ENCODE measurements around the gene VMAC.
"Not testable (repeated sequence)": the region's sequence is repeated elsewhere in the genome, so short reads cannot be mapped to it uniquely, and the experiment has no call there.

Gene VMAC

GRCh38 chr19:5904352-5905113 is at the start of gene VMAC:
VMAC (plus strand) TSS chr19:5904872; CDS start chr19:5904891, 19 bp downstream.
- peak; percentile 100 for DNase-seq

- not testable (repeated sequence) for DNase-seq
Measured at GRCh38 chr19:5855151-5855550, 49.5 kb upstream of the VMAC start.

GRCh38 chr19:5857203-5858081 is 47.2 kb upstream of the VMAC start:
- DNase-seq = no peak

GRCh38 chr19:5863030-5863665 is 41.5 kb upstream of the VMAC start:
- DNase-seq = no peak

GRCh38 chr19:5864013-5864720 is 40.5 kb upstream of the VMAC start:
- no peak for DNase-seq

- no peak for DNase-seq
Measured at GRCh38 chr19:5864725-5865486, 39.8 kb upstream of the VMAC start.

- DNase-seq = no peak
Measured at GRCh38 chr19:5865772-5866171, 38.9 kb upstream of the VMAC start.

GRCh38 chr19:5867201-5868136 is 37.2 kb upstream of the VMAC start:
- DNase-seq = no peak

GRCh38 chr19:5870986-5871394 is 33.7 kb upstream of the VMAC start:
- no peak for DNase-seq

- DNase-seq = no peak
Measured at GRCh38 chr19:5873617-5874199, 31.0 kb upstream of the VMAC start.

- not testable (repeated sequence) for DNase-seq
Measured at GRCh38 chr19:5874496-5874895, 30.2 kb upstream of the VMAC start.

- no peak for DNase-seq
Measured at GRCh38 chr19:5877427-5877826, 27.2 kb upstream of the VMAC start.

- DNase-seq = no peak
Measured at GRCh38 chr19:5877882-5878281, 26.8 kb upstream of the VMAC start.

GRCh38 chr19:5880196-5880595 is 24.5 kb upstream of the VMAC start:
- DNase-seq = no peak

- no peak for DNase-seq
Measured at GRCh38 chr19:5880604-5881078, 24.0 kb upstream of the VMAC start.

GRCh38 chr19:5881543-5882299 is 23.0 kb upstream of the VMAC start:
- no peak for DNase-seq

GRCh38 chr19:5882421-5882968 is 22.2 kb upstream of the VMAC start:
- DNase-seq = no peak

- not testable (repeated sequence) for DNase-seq
Measured at GRCh38 chr19:5883157-5883873, 21.4 kb upstream of the VMAC start.

All from activated naive CD4-positive, alpha-beta T cell treated with Interleukin-2 at 50 U/mL for 16 hours (primary cell).